ENCODE results near the gene PREX1.

- no peak for TF ChIP-seq POLR2AphosphoS5 (IDR thresholded peaks at IDR 0.05; ENCODE audit: low read depth)
- no peak for TF ChIP-seq CTCF (conservative IDR thresholded peaks at IDR 0.05; ENCODE audit: low read depth in 2 of 2)
- TF ChIP-seq EZH2 (IDR thresholded peaks at IDR 0.05; ENCODE audit: low read depth, unreplicated experiment), result no peak
Observed at GRCh38 chr20:48747840-48748414, 79.9 kb downstream of the PREX1 start.
